Gastroesophageal sphincter (tissue), 4 donors: ENCODE measurements around the gene SHISA2. TPM values are rescaled to one million over a fixed set of nuclear protein-coding genes. Genes with fewer than 3 reads are reported as not detected.

ENCODE experiments used
- ATAC-seq: fragments of 150-250 bp; one replicate; pipeline ENCODE4 v1.9.1; 2016; ENCODE audit warnings: mild to moderate bottlenecking, moderate library complexity
- H3K27ac ChIP-seq, 4 donors: fragments of 200-600 bp; sonication (generic) in 3 of 4; 1 replicate in 3 of 4; 2 replicates in 1 of 4; pipeline ENCODE4 v1.5.1; 2016 to 2019
- H3K27me3 ChIP-seq: fragments of 200-600 bp; sonication (generic); one replicate; pipeline ENCODE4 v1.5.1; 2019
- H3K36me3 ChIP-seq, 2 donors: fragments of 200-600 bp; sonication (generic); one replicate each; pipeline ENCODE4 v1.5.1; 2019; ENCODE audit warnings: control low read depth in 1 of 2
- H3K4me1 ChIP-seq, 3 donors: fragments of 200-600 bp; sonication (generic); 1 replicate in 2 of 3; 2 replicates in 1 of 3; pipeline ENCODE4 v1.5.1; 2016 to 2019; ENCODE audit warnings: control low read depth in 2 of 3
- H3K4me3 ChIP-seq, 2 donors: fragments of 200-600 bp; sonication (generic); one replicate each; pipeline ENCODE4 v1.5.1; 2019; ENCODE audit warnings: mild to moderate bottlenecking in 1 of 2, moderate library complexity in 1 of 2
- H3K9me3 ChIP-seq, 3 donors: fragments of 200-600 bp; sonication (generic); one replicate each; pipeline ENCODE4 v1.5.1; 2017 to 2019; ENCODE audit warnings: control low read depth in 2 of 3
- CTCF ChIP-seq, 4 experiments: fragments of 200-600 bp in 2 of 4; fragments of 450-650 bp in 2 of 4; sonication (generic) in 1 of 4; IDR thresholded peaks; one replicate each; pipeline ENCODE4 v1.5.1; 2017 to 2019; ENCODE audit warnings: antibody characterized with exemption in 4 of 4, mild to moderate bottlenecking in 2 of 4, moderate library complexity in 2 of 4
- EP300 ChIP-seq: sonication (generic); formaldehyde crosslinking; IDR thresholded peaks from one replicate; pipeline ENCODE4 v1.6.1; 2017; ENCODE audit warnings: antibody characterized with exemption, mild to moderate bottlenecking
- POLR2A ChIP-seq, 2 donors: fragments of 450-650 bp; IDR thresholded peaks; one replicate each; pipeline ENCODE4 v1.6.1; 2017; ENCODE audit warnings: antibody characterized with exemption in 2 of 2, mild to moderate bottlenecking in 2 of 2, moderate library complexity in 1 of 2
- POLR2AphosphoS5 ChIP-seq: sonication (generic); formaldehyde crosslinking; IDR thresholded peaks from one replicate; pipeline ENCODE4 v1.6.1; 2017; ENCODE audit warnings: antibody characterized with exemption
- WGBS, 2 donors: methylation state at CpG; one replicate each; pipeline ENCODE4 v1.1.5; 2018; ENCODE audit warnings: low coverage in 1 of 2; 5-methylcytosine and 5-hydroxymethylcytosine counted together
- total RNA-seq, 4 donors: library from RNA; depleted of rRNA; stranded (reverse); fragments of >200 nt; gene quantifications; one replicate each; pipeline ENCODE4 v1.1.0, GENCODE V29; 2016

SHISA2 gene
- total RNA-seq, 4 donors from 2014 or later = 0.47 to 3.1 (median 0.71) TPM

- WGBS, 2 donors = 77 to 83% methylated on average over 13 to 17 of the region's 22 CpGs
- H3K36me3 ChIP-seq = no peaks in the 10 kb centered on the region
- no peak for TF ChIP-seq EP300
- no peak for TF ChIP-seq POLR2A (IDR thresholded peaks at IDR 0.05)
- no peak for TF ChIP-seq POLR2AphosphoS5
- TF ChIP-seq CTCF (IDR thresholded peaks at IDR 0.05) = no peak
- H3K9me3 ChIP-seq = no peaks in the 10 kb centered on the region
- no peak for ATAC-seq
- H3K27ac ChIP-seq = no peak overlapping the region
- peaks cover 6% of the 10 kb centered on the region for H3K27me3 ChIP-seq
- H3K4me1 ChIP-seq = no peaks in the 10 kb centered on the region
- H3K4me3 ChIP-seq = no peak overlapping the region
Measured at GRCh38 chr13:26019881-26020870, 31.6 kb downstream of the SHISA2 start.

GRCh38 chr13:26019251-26019650 lies 32.6 kb downstream of the SHISA2 start:
- ATAC-seq = no peak
- TF ChIP-seq POLR2A (IDR thresholded peaks at IDR 0.05) = no peak
- TF ChIP-seq CTCF (IDR thresholded peaks at IDR 0.05) = no peak
- TF ChIP-seq EP300 = no peak
- no peak for TF ChIP-seq POLR2AphosphoS5
- H3K9me3 ChIP-seq = no peaks in the 10 kb centered on the region
- peaks cover 6% of the 10 kb centered on the region for H3K27me3 ChIP-seq
- no peak overlapping the region for H3K27ac ChIP-seq
- 83 to 100% methylated on average over 1 of the region's 7 CpGs for WGBS, 2 donors
- H3K4me3 ChIP-seq = no peak overlapping the region
- H3K36me3 ChIP-seq = no peaks in the 10 kb centered on the region
- no peaks in the 10 kb centered on the region for H3K4me1 ChIP-seq

GRCh38 chr13:26017932-26018665 lies 33.7 kb downstream of the SHISA2 start:
- H3K9me3 ChIP-seq = no peaks in the 10 kb centered on the region
- H3K4me3 ChIP-seq = no peak overlapping the region
- no peak for ATAC-seq
- WGBS, 2 donors = 52 to 72% methylated on average over 3 to 6 of the region's 6 CpGs
- H3K4me1 ChIP-seq = no peaks in the 10 kb centered on the region
- H3K27me3 ChIP-seq = peaks cover 17% of the 10 kb centered on the region
- no peaks in the 10 kb centered on the region for H3K36me3 ChIP-seq
- no peak overlapping the region for H3K27ac ChIP-seq
- TF ChIP-seq EP300 = no peak
- no peak for TF ChIP-seq POLR2A (IDR thresholded peaks at IDR 0.05)
- no peak for TF ChIP-seq CTCF (IDR thresholded peaks at IDR 0.05)
- TF ChIP-seq POLR2AphosphoS5 = no peak

GRCh38 chr13:26017196-26017921 lies 34.5 kb downstream of the SHISA2 start:
- Histone ChIP-seq H3K27me3 (peaks cover 24% of the 10 kb centered on the region), H3K27ac (no peak overlapping the region), H3K4me1 (peaks cover 0 to 3% (median 0%) of the 10 kb centered on the region in 3 donors), H3K4me3 (no peak overlapping the region), H3K9me3 (no peaks in the 10 kb centered on the region), H3K36me3 (no peaks in the 10 kb centered on the region)
- ATAC-seq = no peak
- WGBS, 2 donors = 66 to 72% methylated on average over 3 to 5 of the region's 9 CpGs
- no peak for TF ChIP-seq EP300
- no peak for TF ChIP-seq CTCF (IDR thresholded peaks at IDR 0.05)
- TF ChIP-seq POLR2A (IDR thresholded peaks at IDR 0.05) = no peak
- no peak for TF ChIP-seq POLR2AphosphoS5
